Omental fat pad (tissue), 4 donors: ENCODE data around the gene ARHGAP1. TPM values are rescaled to one million over a fixed set of nuclear protein-coding genes. Genes with fewer than 3 reads are reported as not detected.

Experiments
- ATAC-seq: fragments of 150-250 bp; one replicate; pipeline ENCODE4 v1.9.1; 2016; ENCODE audit warnings: mild to moderate bottlenecking, moderate library complexity; ENCODE audit not compliant: low FRiP score
- DNase-seq: peaks from one replicate; pipeline ENCODE4 v3.0.0-alpha.2; 2019; ENCODE audit warnings: low spot score
- CTCF ChIP-seq, 3 donors: fragments of 450-650 bp; IDR thresholded peaks; one replicate each; pipeline ENCODE4 v1.5.1; 2016 to 2017; ENCODE audit warnings: antibody characterized with exemption in 3 of 3, mild to moderate bottlenecking in 3 of 3, moderate library complexity in 2 of 3
- total RNA-seq, 4 donors: library from RNA; depleted of rRNA; stranded (reverse); fragments of >200 nt; gene quantifications; one replicate each; pipeline ENCODE4 v1.1.0, GENCODE V29; 2016

Gene ARHGAP1
- total RNA-seq, 4 donors from 2014 or later, result 34.6 to 69.2 (median 42.6) TPM

GRCh38 chr11:46665356-46665755, 35.1 kb downstream of the ARHGAP1 start:
- DNase-seq (no peak), ATAC-seq (no peak)
- no peak for TF ChIP-seq CTCF (IDR thresholded peaks at IDR 0.05)

- DNase-seq (no peak), ATAC-seq (no peak)
- no peak for TF ChIP-seq CTCF (IDR thresholded peaks at IDR 0.05)
These were observed 35.8 kb downstream of the ARHGAP1 start for GRCh38 chr11:46664612-46665011.

- ATAC-seq (no peak), DNase-seq (no peak)
- no peak for TF ChIP-seq CTCF (IDR thresholded peaks at IDR 0.05)
These were observed 37.0 kb downstream of the ARHGAP1 start for GRCh38 chr11:46663277-46663940.

DNA sequence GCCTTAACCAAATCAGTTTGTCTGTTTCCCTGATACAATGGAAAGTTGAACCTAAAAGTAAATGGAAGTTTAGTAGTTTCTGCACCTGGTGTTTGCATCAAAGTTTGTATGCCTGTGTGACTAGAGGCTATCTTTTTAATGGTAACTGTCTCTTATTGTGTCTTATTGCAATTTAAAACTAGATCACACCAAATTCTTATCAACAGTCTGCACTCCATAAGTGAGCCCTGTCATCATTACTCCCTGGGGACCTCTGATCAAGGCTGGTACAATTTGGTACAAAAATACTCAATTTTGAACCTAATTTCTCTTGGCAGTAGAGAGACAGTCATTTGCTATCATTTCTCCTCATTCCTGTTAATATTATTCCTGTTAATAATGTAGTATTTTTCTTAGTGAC, 38.1 kb downstream of the ARHGAP1 start:
- TF ChIP-seq CTCF (IDR thresholded peaks at IDR 0.05), result no peak
- ATAC-seq (no peak), DNase-seq (no peak)

GRCh38 chr11:46661836-46662235, 38.6 kb downstream of the ARHGAP1 start:
- no peak for ATAC-seq
- no peak for DNase-seq
- TF ChIP-seq CTCF (IDR thresholded peaks at IDR 0.05), result no peak

- DNase-seq (no peak), ATAC-seq (no peak)
- no peak for TF ChIP-seq CTCF (IDR thresholded peaks at IDR 0.05)
These were observed 40.5 kb downstream of the ARHGAP1 start for GRCh38 chr11:46659908-46660307.

GRCh38 chr11:46658259-46658658, 42.2 kb downstream of the ARHGAP1 start:
- ATAC-seq, result peak; percentile 55
- DNase-seq, result no peak
- no peak for TF ChIP-seq CTCF (IDR thresholded peaks at IDR 0.05)
